Progenitor cell of endocrine pancreas (in vitro differentiated cells): ENCODE results near the gene KLF7. TPM values are rescaled to one million over a fixed set of nuclear protein-coding genes. Genes with fewer than 3 reads are reported as not detected.

Experiments used
- DNase-seq: peaks from one replicate; pipeline ENCODE4 v3.0.0; 2021; ENCODE audit warnings: low spot score; ENCODE audit not compliant: unreplicated experiment
- H3K27ac Mint-ChIP-seq: 2 replicates; pipeline ENCODE4 v1.8.0; 2021; ENCODE audit warnings: mild to moderate bottlenecking, moderate library complexity, mixed read lengths
- H3K27me3 Mint-ChIP-seq: 2 replicates; pipeline ENCODE4 v1.8.0; 2021; ENCODE audit warnings: mixed read lengths
- H3K36me3 Mint-ChIP-seq: 2 replicates; pipeline ENCODE4 v1.8.0; 2022; ENCODE audit warnings: mixed read lengths; ENCODE audit not compliant: insufficient read depth
- H3K4me1 Mint-ChIP-seq: 2 replicates; pipeline ENCODE4 v1.8.0; 2021; ENCODE audit warnings: low read depth, mixed read lengths
- H3K4me3 Mint-ChIP-seq: 2 replicates; pipeline ENCODE4 v1.8.0; 2021; ENCODE audit warnings: low read depth, mild to moderate bottlenecking, moderate library complexity, mixed read lengths
- H3K9me3 Mint-ChIP-seq: 2 replicates; pipeline ENCODE4 v1.8.0; 2021; ENCODE audit warnings: low read depth, mixed read lengths
- total RNA-seq: library from RNA; stranded (reverse); gene quantifications from 2 replicates; pipeline ENCODE4 v1.2.1, GENCODE V29; 2021
- TF ChIP-seq, protein P1 (sequence below): fragments of 200-600 bp; sonication (generic); IDR thresholded peaks from one replicate; pipeline ENCODE4 v1.5.0; 2021; ENCODE audit warnings: antibody characterized with exemption, mild to moderate bottlenecking; ENCODE audit not compliant: unreplicated experiment

Gene KLF7
- total RNA-seq, 1 donor from 2014 or later = 26.6 TPM

GRCh38 chr2:207073412-207073800, 92.3 kb downstream of the KLF7 start:
- Mint-ChIP-seq H3K36me3 (peaks cover 3% of the 10 kb centered on the region), H3K4me3 (no peak overlapping the region), H3K27ac (no peak overlapping the region), H3K4me1 (peaks cover 17% of the 10 kb centered on the region), H3K27me3 (no peaks in the 10 kb centered on the region), H3K9me3 (no peaks in the 10 kb centered on the region)
- TF ChIP-seq, protein P1, sequence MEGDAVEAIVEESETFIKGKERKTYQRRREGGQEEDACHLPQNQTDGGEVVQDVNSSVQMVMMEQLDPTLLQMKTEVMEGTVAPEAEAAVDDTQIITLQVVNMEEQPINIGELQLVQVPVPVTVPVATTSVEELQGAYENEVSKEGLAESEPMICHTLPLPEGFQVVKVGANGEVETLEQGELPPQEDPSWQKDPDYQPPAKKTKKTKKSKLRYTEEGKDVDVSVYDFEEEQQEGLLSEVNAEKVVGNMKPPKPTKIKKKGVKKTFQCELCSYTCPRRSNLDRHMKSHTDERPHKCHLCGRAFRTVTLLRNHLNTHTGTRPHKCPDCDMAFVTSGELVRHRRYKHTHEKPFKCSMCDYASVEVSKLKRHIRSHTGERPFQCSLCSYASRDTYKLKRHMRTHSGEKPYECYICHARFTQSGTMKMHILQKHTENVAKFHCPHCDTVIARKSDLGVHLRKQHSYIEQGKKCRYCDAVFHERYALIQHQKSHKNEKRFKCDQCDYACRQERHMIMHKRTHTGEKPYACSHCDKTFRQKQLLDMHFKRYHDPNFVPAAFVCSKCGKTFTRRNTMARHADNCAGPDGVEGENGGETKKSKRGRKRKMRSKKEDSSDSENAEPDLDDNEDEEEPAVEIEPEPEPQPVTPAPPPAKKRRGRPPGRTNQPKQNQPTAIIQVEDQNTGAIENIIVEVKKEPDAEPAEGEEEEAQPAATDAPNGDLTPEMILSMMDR = no peak
- DNase-seq = no peak

- Mint-ChIP-seq H3K27me3 (peaks cover 3% of the 10 kb centered on the region), H3K27ac (no peak overlapping the region), H3K4me1 (peaks cover 17% of the 10 kb centered on the region), H3K36me3 (peaks cover 3% of the 10 kb centered on the region), H3K9me3 (no peaks in the 10 kb centered on the region), H3K4me3 (no peak overlapping the region)
- no peak for DNase-seq
- TF ChIP-seq, protein P1 = no peak
Measured at GRCh38 chr2:207072571-207072970, 93.2 kb downstream of the KLF7 start.

- H3K36me3 Mint-ChIP-seq = no peaks in the 10 kb centered on the region
- H3K27ac Mint-ChIP-seq = no peak overlapping the region
- no peak for DNase-seq
- no peaks in the 10 kb centered on the region for H3K9me3 Mint-ChIP-seq
- peaks cover 17% of the 10 kb centered on the region for H3K4me1 Mint-ChIP-seq
- peaks cover 3% of the 10 kb centered on the region for H3K27me3 Mint-ChIP-seq
- TF ChIP-seq, protein P1 = no peak
- no peak overlapping the region for H3K4me3 Mint-ChIP-seq
Measured at GRCh38 chr2:207071820-207072219, 93.9 kb downstream of the KLF7 start.

DNA sequence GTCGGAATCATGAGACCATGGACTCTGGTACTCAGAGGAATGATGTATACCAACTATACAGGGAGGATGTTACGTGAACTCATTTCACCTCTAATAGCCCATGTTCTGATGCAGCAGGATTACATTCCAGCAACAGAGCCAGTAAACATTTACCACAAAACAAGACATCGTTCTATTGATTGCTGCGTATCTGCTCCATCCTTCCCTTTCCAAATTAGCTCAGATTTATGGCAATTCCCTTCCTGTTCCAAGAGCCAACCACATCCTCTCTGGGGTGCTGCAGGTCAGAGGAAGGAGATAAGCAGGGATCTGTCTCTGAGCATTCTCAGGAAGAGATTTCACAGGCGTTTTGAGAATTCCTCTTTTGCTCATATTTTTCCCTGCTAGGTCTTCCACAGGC, 98.3 kb downstream of the KLF7 start:
- Mint-ChIP-seq H3K27me3 (peaks cover 3% of the 10 kb centered on the region), H3K4me1 (no peaks in the 10 kb centered on the region), H3K4me3 (no peak overlapping the region), H3K36me3 (no peaks in the 10 kb centered on the region), H3K27ac (no peak overlapping the region), H3K9me3 (no peaks in the 10 kb centered on the region)
- TF ChIP-seq, protein P1 = no peak
- DNase-seq = no peak

DNA sequence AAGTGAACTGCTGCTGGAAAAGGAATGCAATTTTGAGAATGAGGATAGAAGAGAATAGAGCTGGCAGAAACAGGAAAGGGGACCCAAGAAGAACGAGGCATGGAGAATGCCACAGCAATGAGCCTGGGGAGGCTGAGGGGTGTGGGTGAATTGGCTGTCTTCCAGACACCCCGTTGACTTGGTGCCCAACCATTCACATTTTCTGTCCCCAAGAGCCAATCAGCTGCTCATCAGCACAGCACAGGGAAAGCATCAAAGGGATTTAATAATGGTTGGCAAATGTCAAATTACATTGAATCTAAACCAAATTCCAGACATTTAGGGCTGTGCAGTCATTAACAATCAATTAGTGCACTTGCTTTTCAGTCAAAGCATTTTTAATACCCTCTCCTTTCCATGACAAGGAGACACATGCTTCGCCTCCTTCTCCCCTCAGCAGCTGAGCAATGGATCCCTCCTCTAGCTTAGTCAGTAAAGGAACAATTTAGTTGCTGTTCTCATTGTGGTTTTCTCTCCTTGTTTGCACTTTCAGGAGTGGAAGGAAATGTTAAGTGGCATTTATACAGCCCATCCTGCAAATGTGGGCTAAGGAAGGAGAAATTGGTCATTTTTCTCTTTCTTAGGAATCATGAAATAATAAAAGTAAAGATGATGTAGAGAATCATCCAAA, 98.8 kb downstream of the KLF7 start:
- TF ChIP-seq, protein P1 = no peak
- Mint-ChIP-seq H3K27me3 (peaks cover 3% of the 10 kb centered on the region), H3K27ac (no peak overlapping the region), H3K4me3 (no peak overlapping the region), H3K4me1 (no peaks in the 10 kb centered on the region), H3K9me3 (no peaks in the 10 kb centered on the region), H3K36me3 (no peaks in the 10 kb centered on the region)
- no peak for DNase-seq
